ENCODE results near the gene ORAI1. TPM values are rescaled to one million over a fixed set of nuclear protein-coding genes. Genes with fewer than 3 reads are reported as not detected.

ORAI1 gene
- polyA plus RNA-seq, 1 of the 3 experiments (the other 2 are of a cell fraction): 16.6 TPM

- no peak overlapping the region for H3K4me3 ChIP-seq (ENCODE audit: low read depth in 2 of 2, low read length in 1 of 2)
- H3K4me1 ChIP-seq (ENCODE audit: control insufficient read depth in 1 of 2, insufficient read depth in 2 of 2, low read depth in 1 of 2, low read length in 1 of 2): no peaks in the 10 kb centered on the region
- H3K36me3 ChIP-seq (replicated peaks in 1 of 2; ENCODE audit: control insufficient read depth in 1 of 2, insufficient read depth in 2 of 2, low read length in 1 of 2): no peaks in the 10 kb centered on the region
- no peak overlapping the region for H2AFZ ChIP-seq (ENCODE audit: low read depth)
- peaks cover 3% of the 10 kb centered on the region for H3F3A ChIP-seq (replicated peaks; ENCODE audit: insufficient read depth)
- TF ChIP-seq TAF1 (IDR thresholded peaks at IDR 0.05; ENCODE audit: borderline replicate concordance, low read depth, low read length): no peak
- TF ChIP-seq RAD21 (IDR thresholded peaks at IDR 0.05; ENCODE audit: low read length): no peak
- no peak for TF ChIP-seq SIN3A (IDR thresholded peaks at IDR 0.05; ENCODE audit: borderline replicate concordance, low read depth, low read length)
- H4K20me1 ChIP-seq (ENCODE audit: insufficient read depth): no peaks in the 10 kb centered on the region
- WGBS (ENCODE audit: low lambda C conversion rate): 96% methylated on average over 3 of the region's 3 CpGs
- DNase-seq: no peak
- no peak overlapping the region for H3K4me2 ChIP-seq
- ChIA-PET CTCF (interaction anchor here (1.1 to 7.9 kb wide), 2 partner anchors 86 to 106 kb away, joined by 3 to 92 read pairs; partner anchors contain the start of gene RHOF), POLR2A (no interaction called here)
- no peak overlapping the region for H3K9ac ChIP-seq
- H3K9me2 ChIP-seq: no peaks in the 10 kb centered on the region
- no peaks in the 10 kb centered on the region for H3K79me2 ChIP-seq (ENCODE audit: insufficient read depth)
- H3K9me3 ChIP-seq: no peaks in the 10 kb centered on the region
- no peaks in the 10 kb centered on the region for H3K27me3 ChIP-seq (ENCODE audit: insufficient read depth)
- H3K27ac ChIP-seq (ENCODE audit: low read depth in 2 of 2, low read length in 1 of 2): no peak overlapping the region
Measured at GRCh38 chr12:121688966-121689365, 62.6 kb downstream of the ORAI1 start.

- no peak overlapping the region for H2AFZ ChIP-seq (ENCODE audit: low read depth)
- no peaks in the 10 kb centered on the region for H3K79me2 ChIP-seq (ENCODE audit: insufficient read depth)
- POLR2A ChIA-PET: no interaction called here
- no peaks in the 10 kb centered on the region for H3K9me3 ChIP-seq
- H3K9me2 ChIP-seq: no peaks in the 10 kb centered on the region
- no peak overlapping the region for H3K4me3 ChIP-seq (ENCODE audit: low read depth in 2 of 2, low read length in 1 of 2)
- no peak overlapping the region for H3K9ac ChIP-seq
- TF ChIP-seq SMC3 (IDR thresholded peaks at IDR 0.05; ENCODE audit: low read depth, low read length) (no peak), MXI1 (IDR thresholded peaks at IDR 0.05; ENCODE audit: low read depth, low read length) (no peak), PBX3 (IDR thresholded peaks at IDR 0.05) (no peak), RXRA (IDR thresholded peaks at IDR 0.05; ENCODE audit: borderline replicate concordance, low read depth) (no peak), EZH2phosphoT487 (IDR thresholded peaks at IDR 0.05; ENCODE audit: borderline replicate concordance, low read depth) (no peak), NRF1 (IDR thresholded peaks at IDR 0.05; ENCODE audit: low read depth, low read length) (no peak), REST (IDR thresholded peaks at IDR 0.05; ENCODE audit: low read depth, low read length) (no peak), RFX5 (IDR thresholded peaks at IDR 0.05; ENCODE audit: low read length) (no peak), SIN3A (IDR thresholded peaks at IDR 0.05; ENCODE audit: borderline replicate concordance, low read depth, low read length) (no peak), MEF2A (IDR thresholded peaks at IDR 0.05; ENCODE audit: borderline replicate concordance, low read depth) (no peak), FOXJ3 (CRISPR knock-in tag; IDR thresholded peaks at IDR 0.05) (no peak), TAF1 (IDR thresholded peaks at IDR 0.05; ENCODE audit: borderline replicate concordance, low read depth, low read length) (no peak), USF2 (IDR thresholded peaks at IDR 0.05; ENCODE audit: borderline replicate concordance, low read depth, low read length) (no peak), RCOR1 (IDR thresholded peaks at IDR 0.05; ENCODE audit: low read length) (no peak), NFIC (IDR thresholded peaks at IDR 0.05; ENCODE audit: borderline replicate concordance) (no peak), TEAD4 (IDR thresholded peaks at IDR 0.05; ENCODE audit: borderline replicate concordance, insufficient read depth) (no peak), TCF12 (IDR thresholded peaks at IDR 0.05) (no peak)
- no peaks in the 10 kb centered on the region for H4K20me1 ChIP-seq (ENCODE audit: insufficient read depth)
- no peak overlapping the region for H3K27ac ChIP-seq (ENCODE audit: low read depth in 2 of 2, low read length in 1 of 2)
- H3K36me3 ChIP-seq (replicated peaks in 1 of 2; ENCODE audit: control insufficient read depth in 1 of 2, insufficient read depth in 2 of 2, low read length in 1 of 2): no peaks in the 10 kb centered on the region
- 96% methylated on average over 2 of the region's 2 CpGs for WGBS (ENCODE audit: low lambda C conversion rate)
- H3K27me3 ChIP-seq (ENCODE audit: insufficient read depth): no peaks in the 10 kb centered on the region
- CTCF ChIA-PET: interaction anchor here (1.9 to 10.0 kb wide), 3 partner anchors 21 to 105 kb away, joined by 6 to 92 read pairs (median 69); partner anchors contain the start of gene RHOF
- peaks cover 3% of the 10 kb centered on the region for H3F3A ChIP-seq (replicated peaks; ENCODE audit: insufficient read depth)
- DNase-seq: no peak
- no peak overlapping the region for H3K4me2 ChIP-seq
- no peaks in the 10 kb centered on the region for H3K4me1 ChIP-seq (ENCODE audit: control insufficient read depth in 1 of 2, insufficient read depth in 2 of 2, low read depth in 1 of 2, low read length in 1 of 2)
Measured at GRCh38 chr12:121689430-121689829, 63.1 kb downstream of the ORAI1 start.
